AG09309 (cell line): ENCODE measurements around the gene HYAL1.
"Not testable (repeated sequence)": the region's sequence is repeated elsewhere in the genome, so short reads cannot be mapped to it uniquely, and the experiment has no call there.

Experiments
- DNase-seq: peaks from one replicate; pipeline ENCODE4 v3.0.0-alpha.2; 2010; ENCODE audit warnings: low read depth
- H3K4me3 ChIP-seq: 2 replicates; pipeline ENCODE4 v1.5.1; 2011; ENCODE audit warnings: mild to moderate bottlenecking, low read depth, low read length, moderate library complexity; ENCODE audit not compliant: control insufficient read depth
- CTCF ChIP-seq: IDR thresholded peaks from 2 replicates; pipeline ENCODE4 v1.5.1; 2011; ENCODE audit warnings: mild to moderate bottlenecking, low read depth, low read length, inconsistent platforms; ENCODE audit not compliant: insufficient read depth, control insufficient read depth; ENCODE audit errors: missing control alignments

The HYAL1 gene

GRCh38 chr3:50275996-50276761 lies 27.2 kb downstream of the HYAL1 start:
- no peak for DNase-seq
- H3K4me3 ChIP-seq = no peak overlapping the region
- TF ChIP-seq CTCF = no peak

- no peak for DNase-seq
- TF ChIP-seq CTCF = no peak
- H3K4me3 ChIP-seq = no peak overlapping the region
Observed at GRCh38 chr3:50275141-50275995, 28.0 kb downstream of the HYAL1 start.

GRCh38 chr3:50274371-50275104 lies 28.8 kb downstream of the HYAL1 start:
- TF ChIP-seq CTCF = peak; percentile 63
- no peak for DNase-seq
- no peak overlapping the region for H3K4me3 ChIP-seq

GRCh38 chr3:50273689-50274065 lies 29.7 kb downstream of the HYAL1 start:
- no peak overlapping the region for H3K4me3 ChIP-seq
- no peak for DNase-seq
- TF ChIP-seq CTCF = no peak

- no peak overlapping the region; the same call in 1 of the 2 replicates for H3K4me3 ChIP-seq
- DNase-seq = no peak
- peak; percentile 94 for TF ChIP-seq CTCF
Observed at GRCh38 chr3:50272911-50273688, 30.3 kb downstream of the HYAL1 start.

- not testable (repeated sequence) for DNase-seq, H3K4me3 ChIP-seq
Observed at GRCh38 chr3:50272538-50272910, 30.9 kb downstream of the HYAL1 start.
